ENCODE data around the gene ZBED1. TPM values are rescaled to one million over a fixed set of nuclear protein-coding genes. Genes with fewer than 3 reads are reported as not detected.

Gene ZBED1
- total RNA-seq, 1 donor from 2014 or later: 39.2 TPM

- no peak for TF ChIP-seq CTCF (conservative IDR thresholded peaks at IDR 0.05; ENCODE audit: low read depth, low read length)
- no peak overlapping the region for H3K4me3 ChIP-seq (ENCODE audit: low read depth, low read length)
- DNase-seq (ENCODE audit: low read depth): no peak
Measured at GRCh38 chrX:2503591-2504500, 3.1 kb upstream of the ZBED1 start.

DNA sequence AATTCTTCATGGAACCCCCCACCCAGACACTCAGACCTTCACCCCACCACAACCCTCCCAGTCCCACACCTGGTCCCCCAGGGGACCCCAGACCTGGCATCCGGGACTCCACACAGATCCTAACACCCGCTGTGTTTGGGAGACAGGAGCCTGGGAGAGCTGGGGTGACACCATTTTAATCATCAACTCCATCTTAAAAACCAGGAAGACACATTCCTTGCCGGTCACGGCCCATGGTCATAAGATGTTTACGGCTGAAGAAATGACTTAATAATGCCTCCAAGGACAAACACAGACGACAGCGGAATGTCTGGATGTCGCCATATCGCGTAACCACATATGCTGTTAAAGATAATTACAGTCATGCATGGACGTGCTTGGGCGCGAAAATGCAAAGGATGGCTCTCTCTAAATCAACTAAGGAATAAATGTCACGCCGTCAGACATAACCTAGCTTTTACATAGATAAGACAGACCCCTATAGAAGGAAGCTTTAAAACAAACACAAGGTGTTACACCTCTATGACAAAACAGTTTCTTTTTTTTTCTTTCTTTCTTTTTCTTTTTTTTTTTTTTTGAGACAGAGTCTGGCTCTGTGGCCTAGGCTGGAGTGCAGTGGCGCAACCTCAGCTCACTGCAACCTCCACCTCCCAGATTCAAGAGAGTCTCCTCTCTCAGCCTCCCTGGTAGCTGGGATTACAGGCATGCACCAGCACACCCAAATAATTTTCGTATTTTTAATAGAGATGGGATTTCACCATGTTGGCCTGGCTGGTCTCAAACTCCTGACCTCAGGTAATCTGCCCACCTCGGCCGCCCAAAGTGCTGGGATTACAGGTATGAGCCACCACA, 2.1 kb upstream of the ZBED1 start:
- no peak overlapping the region for H3K4me3 ChIP-seq (ENCODE audit: low read depth, low read length)
- peak; percentile 18 for DNase-seq (ENCODE audit: low read depth)
- no peak for TF ChIP-seq CTCF (conservative IDR thresholded peaks at IDR 0.05; ENCODE audit: low read depth, low read length)

DNA sequence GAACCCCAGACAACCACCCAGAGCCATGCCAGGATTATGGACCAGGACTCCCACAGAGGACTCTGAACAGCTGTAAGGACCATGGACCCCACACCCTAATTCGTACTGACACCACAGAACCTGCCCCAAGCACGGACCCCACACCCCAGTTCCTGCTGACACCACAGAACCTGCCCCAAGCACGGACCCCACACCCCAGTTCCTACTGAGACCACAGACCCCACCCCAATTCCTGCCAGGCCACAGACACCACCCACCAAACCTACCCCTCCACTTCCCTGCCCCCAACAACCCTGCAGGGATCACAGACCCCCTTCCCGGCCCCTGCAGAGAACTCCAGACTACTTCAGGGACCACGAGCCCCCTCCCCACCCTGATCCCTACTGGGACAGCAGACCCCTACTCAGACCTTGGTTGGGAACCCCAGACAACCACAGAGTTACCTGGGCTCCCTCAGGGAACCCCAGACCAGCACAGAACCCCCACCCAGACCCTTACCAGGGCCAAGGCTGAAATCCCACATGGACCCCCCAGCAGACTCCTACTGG, 1.4 kb upstream of the ZBED1 start:
- TF ChIP-seq CTCF (conservative IDR thresholded peaks at IDR 0.05; ENCODE audit: low read depth, low read length): no peak
- no peak overlapping the region for H3K4me3 ChIP-seq (ENCODE audit: low read depth, low read length)
- DNase-seq (ENCODE audit: low read depth): no peak

DNA sequence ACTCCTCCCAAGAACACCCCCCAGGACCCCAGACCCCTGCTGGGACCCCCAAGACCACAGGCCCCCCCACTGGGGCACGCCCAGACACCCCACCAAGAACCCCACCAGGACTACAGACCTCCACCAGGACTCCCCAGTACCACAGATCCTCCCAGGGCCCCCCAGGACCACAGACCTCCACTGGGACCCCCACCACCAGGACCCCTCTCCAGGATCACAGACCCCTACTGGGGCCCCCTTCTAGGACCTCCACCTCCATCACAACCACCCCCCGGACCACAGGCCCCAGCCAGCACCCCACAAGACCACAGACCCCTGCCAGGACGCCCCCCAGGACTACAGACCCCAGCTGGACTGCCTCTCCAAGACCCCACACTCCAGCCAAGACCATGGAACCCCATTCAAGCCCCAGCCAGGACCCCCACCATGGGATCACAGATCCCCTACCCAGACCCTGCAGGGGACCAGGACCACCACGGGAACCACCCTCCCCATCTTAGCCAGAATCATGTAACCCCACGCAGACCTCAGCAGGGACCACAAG, 855 bp upstream of the ZBED1 start:
- no peak for DNase-seq (ENCODE audit: low read depth)
- no peak overlapping the region for H3K4me3 ChIP-seq (ENCODE audit: low read depth, low read length)
- TF ChIP-seq CTCF (conservative IDR thresholded peaks at IDR 0.05; ENCODE audit: low read depth, low read length): no peak

DNA sequence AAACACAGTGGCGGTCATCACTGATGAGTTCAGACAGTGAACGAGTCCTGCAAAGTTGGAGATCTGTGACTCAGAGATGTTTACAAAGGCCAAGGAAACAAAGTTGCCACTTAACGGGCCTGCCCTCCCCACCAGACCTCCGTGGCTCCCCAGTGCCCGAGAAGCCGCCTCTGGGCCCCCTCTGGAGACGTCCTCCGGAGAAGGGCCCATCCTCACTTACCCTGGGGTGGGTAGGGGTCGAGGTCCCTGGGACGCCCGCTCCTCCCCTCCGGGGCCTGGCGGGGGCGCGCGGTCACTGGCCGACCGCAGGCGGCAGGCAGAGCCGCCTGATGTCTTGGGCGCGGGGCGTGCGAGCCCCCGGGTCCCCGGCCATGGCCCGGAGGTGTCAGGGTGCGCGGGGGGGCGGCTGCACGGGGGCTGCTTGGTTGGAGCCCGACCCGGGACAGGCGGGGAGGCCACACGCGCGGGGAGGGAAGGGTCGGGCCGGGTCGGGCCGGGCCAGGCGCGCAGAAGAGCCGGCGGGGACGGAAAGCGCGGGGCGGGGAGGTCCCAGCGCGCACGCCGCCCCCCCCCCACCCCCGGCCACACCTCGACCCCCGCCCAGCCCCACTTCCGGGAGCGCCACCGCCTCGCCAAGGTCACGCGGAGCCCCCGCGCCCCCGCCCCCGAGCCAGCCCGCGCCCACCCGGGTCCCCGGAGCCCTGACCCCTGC, 529 bp downstream of the ZBED1 start:
- peak overlapping the region; percentile 82 for H3K4me3 ChIP-seq (ENCODE audit: low read depth, low read length)
- peak; percentile 17 for TF ChIP-seq CTCF (conservative IDR thresholded peaks at IDR 0.05; ENCODE audit: low read depth, low read length)
- peak; percentile 13 for DNase-seq (ENCODE audit: low read depth)

DNA sequence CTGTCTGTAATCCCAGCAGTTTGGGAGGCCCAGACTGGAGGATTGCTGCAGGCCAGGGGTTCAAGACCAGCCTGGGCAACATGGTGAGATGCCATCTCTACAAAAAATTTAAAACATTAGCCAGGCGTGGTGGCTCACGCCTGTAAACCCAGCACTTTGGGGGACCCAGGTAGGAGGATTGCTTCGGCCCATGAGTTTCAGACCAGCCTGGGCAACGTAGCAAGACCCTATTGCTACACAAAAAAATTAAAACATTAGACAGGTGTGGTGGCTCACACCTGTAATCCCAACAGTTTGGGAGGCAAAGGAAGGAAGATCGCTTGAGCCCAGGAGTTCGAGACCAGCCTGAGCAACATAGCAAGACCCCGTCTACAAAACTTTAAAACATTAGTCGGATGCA, 1.3 kb downstream of the ZBED1 start:
- no peak for TF ChIP-seq CTCF (conservative IDR thresholded peaks at IDR 0.05; ENCODE audit: low read depth, low read length)
- no peak for DNase-seq (ENCODE audit: low read depth)
- H3K4me3 ChIP-seq (ENCODE audit: low read depth, low read length): peak overlapping the region; percentile 82

All from epithelial cell of proximal tubule (primary cell).